Breast epithelium (tissue), 3 donors: ENCODE measurements around the gene FAM131A.

Source experiments
- CTCF ChIP-seq, 3 donors: fragments of 450-650 bp; IDR thresholded peaks; one replicate each; pipeline ENCODE4 v1.5.1; 2016 to 2017; ENCODE audit warnings: antibody characterized with exemption in 3 of 3, mild to moderate bottlenecking in 3 of 3, moderate library complexity in 3 of 3
- POLR2A ChIP-seq: fragments of 450-650 bp; IDR thresholded peaks from one replicate; pipeline ENCODE4 v1.6.1; 2016; ENCODE audit warnings: antibody characterized with exemption, mild to moderate bottlenecking, moderate library complexity

- no peak for TF ChIP-seq CTCF (IDR thresholded peaks at IDR 0.05)
- TF ChIP-seq POLR2A: no peak
Measured at GRCh38 chr3:184308744-184309143, 28.7 kb upstream of the FAM131A start.
